Stimulated activated CD4-positive, alpha-beta T cell treated with anti-CD3 and anti-CD28 coated beads, Interleukin-15, amount 100 ng/mL, for 48 hours (primary cell): ENCODE results near the gene ASPSCR1.

ENCODE experiments used
- DNase-seq, 2 donors: peaks; one replicate each; pipeline ENCODE4 v3.0.0-alpha.2; 2020; ENCODE audit warnings: low read depth in 2 of 2

ASPSCR1 gene

DNA sequence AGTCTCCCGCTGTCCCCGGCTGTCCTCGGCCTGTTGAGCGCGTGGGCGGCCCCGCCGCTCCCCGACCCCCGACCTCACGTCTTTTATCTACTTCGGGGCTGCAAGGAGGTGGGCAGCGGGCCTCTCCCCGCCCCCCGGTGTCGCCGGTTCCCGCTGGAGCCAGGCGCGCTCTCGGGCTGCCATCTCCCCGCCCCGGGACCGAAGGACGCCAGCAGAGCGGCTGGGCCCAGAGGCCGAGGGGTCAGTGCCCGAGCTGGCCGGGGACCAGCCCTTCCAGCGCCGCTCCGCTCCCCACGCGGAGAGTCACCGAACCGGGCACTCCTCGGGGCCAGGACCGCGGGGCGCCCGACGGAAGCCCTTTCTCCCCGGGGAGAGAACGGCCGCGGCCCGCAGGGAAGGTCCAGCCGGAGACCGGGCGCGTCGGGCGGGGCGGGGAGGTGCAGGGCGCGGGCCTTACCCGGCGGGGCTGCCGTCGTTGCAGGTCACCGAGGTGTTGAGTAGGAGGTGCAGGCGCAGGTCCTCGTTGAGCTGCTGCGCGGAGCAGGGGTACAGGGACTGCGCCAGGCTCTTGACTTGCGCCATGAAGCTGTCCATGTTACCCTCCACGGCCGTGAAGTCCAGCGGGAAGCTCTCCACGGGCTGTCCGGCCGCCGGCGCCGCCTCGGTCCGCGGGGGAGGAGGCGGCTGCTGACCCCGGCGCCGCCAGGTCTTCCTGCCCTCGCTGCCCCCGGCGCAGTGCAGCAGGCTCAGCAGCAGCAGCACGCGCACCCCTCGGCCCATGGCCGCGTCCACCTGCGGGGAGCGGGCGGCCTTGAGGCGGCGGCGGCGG, 17.1 kb upstream of the ASPSCR1 start:
- DNase-seq: no peak

DNA sequence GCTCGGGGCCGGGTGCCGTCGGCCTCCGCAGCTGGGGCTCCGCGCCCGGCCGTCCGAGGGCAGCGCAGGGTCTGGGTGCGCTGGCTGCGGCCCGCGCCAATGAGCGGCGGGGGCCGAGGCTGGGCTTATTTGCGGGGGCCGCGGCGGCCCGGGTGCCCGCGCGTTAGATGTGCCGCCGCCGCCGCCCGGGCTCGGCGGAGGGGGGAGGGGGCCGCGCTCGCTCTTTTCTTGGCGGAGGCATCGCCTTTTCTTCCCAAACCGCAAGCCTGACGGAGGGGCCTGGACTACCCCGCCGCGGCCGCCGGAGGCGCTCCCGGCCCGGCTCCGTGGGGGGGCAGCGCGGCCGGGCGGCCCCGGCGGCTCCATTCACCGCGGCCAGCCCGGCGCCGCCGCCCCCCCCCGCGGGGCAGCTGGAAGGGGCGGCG, 16.3 kb upstream of the ASPSCR1 start, which contains the start of gene NOTUM:
TSS of gene NOTUM (minus strand) at position 101 of the 425 bp plus-strand sequence. CDS start 278 bp downstream, outside the sequence.
- DNase-seq: no peak

DNA sequence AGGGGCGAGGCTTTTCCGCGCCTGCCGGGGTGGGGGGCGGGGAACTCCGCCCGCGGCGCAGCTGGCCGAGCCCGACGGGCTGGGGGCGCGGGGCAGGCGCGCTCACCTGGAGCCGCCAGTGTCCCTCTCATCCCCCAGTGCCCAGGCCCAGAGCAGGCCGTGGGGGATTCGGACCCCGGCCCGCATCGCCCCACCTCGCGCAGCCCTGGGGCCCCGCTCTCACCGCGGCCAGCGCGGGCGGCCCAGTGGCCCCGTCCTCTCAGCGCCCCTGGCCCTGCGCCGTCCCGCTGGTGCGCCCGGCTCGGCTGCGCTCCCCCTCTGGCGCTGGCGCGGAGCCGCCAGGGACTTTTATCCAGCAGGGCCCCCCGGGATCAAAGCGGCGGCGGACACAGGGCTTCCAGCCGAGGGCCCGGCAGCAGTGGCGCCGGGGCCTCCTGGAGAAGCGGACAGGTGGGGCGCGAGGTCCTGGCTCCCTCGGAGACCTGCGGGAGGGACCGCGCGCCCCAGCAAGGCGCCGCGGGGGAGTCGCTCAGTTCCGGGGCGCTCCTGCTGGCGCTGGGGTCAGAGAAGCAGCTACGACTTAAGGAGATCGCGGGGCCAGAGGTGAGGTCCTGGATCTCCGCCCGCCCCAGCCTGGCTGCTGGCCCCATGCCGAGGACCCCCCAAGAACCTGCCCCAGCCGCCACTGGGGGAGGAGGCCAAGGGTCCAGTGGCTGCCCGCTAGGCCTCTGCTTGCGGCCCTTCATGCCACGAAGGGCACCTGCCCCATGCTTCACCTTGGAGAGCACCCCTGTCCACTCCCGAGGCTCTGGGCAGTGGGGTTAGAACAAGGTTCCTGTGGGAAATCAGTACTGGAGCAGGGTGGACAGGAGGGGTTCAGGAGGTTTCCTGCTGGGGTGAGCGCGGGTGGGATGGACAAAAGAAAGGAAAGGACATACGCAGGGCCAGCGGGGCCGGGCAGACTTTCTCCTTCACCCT, 15.6 kb upstream of the ASPSCR1 start:
- DNase-seq: no peak

DNA sequence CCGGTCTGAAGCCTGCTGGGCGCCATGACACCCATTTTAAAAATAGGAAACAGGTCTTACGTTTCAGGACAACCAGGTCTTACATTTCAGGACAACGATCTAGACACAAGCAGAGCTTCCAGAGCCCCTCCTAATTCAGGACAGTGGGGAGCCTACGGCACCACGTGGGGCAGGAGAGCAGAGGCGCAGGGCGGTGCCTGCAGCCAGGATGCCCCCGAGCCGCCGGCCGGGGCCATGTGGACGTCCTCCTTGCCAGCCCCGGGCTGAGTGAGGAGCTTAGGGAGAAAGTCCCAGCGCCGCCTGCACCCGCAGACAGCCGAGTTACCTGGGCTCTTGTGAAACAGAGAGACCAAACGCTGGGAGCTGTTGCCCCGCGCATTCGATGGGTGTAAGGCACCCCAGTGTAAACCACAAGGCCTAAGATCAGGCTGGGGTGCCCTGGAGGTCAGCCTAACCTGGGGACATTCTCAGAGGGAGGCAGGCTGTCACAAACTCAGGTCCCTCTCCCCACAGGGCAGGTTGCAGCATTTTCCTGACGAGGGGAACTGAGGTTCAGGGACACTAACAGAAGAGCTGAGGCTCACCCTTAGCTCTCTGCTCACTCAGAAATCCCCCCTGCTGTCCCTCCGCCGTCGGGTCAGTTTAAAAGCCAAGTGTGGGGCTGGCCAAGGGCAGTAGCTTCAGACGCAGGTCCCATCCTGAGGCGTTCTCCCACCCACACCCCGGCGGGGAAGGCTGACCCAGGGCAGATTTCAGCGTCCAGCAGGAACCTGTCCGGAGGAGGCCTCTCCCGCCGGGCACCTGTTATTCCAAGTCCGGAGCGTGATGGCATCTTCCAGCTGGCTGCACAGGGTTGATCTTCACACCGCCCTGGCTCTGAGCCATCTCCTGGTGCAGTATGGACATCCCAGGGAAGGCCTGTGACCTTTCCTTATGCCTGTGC, 14.7 kb upstream of the ASPSCR1 start:
- no peak for DNase-seq

DNA sequence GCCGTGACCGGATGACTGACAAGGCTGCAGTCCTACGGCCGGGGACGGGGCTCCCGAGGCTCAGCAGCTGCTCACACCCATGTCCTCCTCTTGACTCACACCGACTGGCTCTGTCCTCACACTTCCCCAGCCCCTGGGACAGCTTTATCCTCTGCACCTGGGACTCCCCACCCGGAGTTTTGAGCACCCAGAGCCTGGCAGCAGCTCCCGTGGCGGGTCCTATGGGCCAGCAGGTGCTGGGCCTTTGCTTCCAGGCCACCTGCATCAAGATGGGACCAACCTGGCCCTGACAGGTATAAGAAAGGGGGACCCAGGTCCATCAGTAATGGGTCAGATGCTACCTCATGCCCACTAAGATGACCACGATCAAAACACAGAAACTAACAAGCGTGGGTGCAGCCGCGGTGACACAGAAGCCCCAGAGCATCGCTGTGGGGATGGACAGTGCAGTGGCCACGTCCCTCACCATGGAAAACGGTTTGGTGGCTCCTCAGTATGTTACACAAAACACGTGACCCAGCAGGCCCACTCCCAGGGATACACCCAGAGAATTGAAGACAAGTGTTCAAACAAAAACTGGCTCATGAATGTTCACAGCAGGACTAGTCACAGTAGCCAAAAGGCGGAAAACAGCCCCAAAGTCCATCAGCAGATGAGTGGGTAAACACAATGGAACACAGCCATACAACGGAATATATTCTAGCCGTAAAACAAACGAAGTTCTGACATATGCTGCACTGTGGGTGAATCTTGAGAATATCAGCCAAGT, 13.2 kb upstream of the ASPSCR1 start:
- no peak for DNase-seq

DNA sequence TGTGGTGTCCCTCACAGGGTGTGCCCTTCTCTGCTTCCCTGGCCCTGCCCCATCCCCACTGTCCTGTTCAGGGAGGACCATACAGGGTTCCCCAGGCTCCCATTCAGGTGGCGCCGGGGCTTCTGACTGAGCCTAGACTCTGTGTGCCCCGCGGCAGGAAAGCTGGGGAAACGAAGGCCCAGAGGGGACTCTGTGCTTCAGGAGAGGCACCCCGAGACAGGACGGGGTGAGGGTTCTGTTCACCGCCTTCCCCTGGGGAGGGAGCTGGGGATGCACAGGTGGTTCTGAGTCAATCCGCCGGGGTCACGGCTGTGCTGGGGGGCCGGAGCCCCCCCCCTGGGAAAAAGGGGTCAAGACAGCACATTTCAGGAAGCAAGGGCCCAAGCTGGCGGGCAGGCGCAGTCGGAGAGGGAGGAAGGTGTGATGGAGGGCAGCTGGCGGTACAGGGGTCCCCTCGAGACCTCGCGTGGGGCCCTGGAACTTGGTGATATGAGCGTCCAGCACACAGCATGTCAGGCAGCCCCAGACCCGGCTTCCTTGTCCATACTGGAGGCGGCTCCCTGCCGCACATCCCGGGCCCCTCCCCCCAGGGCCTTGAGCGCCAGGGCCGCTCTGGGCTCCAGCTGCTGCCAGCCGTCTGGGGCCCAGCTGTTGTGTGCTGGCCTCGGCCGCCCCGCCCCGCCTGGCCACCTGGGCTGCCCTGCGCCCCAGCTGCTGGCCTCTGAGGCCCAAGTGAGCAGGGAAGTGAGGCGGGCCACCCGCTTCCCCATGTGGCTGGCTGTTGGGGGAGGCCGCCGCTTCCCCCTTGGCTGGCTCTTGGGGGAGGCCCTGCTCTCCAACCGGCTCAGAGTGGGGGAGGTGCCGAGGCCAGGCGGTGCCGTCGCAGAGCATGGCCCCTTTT, 10.8 kb upstream of the ASPSCR1 start:
- DNase-seq: no peak

DNA sequence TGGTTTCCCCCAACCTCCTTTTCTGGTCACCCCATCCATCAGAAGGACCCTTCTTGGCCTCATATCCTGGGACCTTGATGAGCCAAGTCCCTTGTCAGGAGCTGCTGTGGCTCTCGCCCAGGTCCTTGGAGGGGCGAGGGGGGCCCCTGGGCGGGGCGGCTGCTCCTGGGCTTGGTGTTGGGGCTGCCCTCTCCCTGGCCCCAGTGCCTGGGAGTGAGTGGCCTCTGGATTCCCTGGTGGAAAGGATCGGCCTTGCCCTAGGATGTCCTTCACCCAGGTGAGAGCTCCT, 10.2 kb upstream of the ASPSCR1 start:
- DNase-seq: no peak

DNA sequence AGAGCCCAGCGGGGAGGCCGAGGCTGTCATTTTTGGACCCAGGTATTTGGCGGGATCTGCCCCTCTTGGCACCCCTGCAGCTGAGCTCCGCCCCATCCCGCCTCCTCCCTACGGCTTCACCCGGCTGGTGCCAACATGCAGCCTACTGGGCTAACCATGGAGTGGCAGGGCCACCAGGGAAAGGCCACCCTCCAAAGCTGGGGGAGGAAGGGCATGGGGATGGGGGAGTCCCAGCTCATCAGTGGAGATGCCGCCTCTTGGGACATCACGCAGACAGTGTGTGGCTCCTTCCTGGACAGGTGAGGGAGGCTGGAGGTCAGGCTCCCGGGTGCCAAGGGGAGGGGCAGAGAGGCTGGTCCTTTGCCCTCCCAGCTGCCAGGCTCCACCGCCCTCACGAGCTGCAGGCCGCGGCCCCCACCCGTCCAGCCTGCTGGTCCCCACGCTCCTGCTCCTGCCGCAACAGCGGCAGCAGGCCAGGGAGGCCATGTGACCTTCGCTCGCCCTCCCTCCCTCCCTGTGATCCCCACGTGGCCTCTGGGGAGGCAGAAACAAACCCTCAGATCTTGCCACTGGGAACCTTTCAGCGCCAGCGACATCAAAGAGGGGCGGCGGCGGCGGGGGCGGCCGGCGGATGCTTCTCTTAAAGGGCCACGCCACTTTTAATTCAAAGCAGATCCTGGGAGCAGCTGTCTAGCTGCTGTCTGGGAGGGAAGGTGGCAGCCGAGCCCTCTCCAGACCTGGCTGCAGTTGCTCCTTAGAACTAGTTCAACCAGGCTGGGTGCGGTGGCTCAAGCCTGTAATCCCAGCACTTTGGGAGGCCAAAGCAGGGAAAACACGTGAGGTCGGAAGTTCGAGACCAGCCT, 9.7 kb upstream of the ASPSCR1 start:
- peak; percentile 81 to 87 for DNase-seq

DNA sequence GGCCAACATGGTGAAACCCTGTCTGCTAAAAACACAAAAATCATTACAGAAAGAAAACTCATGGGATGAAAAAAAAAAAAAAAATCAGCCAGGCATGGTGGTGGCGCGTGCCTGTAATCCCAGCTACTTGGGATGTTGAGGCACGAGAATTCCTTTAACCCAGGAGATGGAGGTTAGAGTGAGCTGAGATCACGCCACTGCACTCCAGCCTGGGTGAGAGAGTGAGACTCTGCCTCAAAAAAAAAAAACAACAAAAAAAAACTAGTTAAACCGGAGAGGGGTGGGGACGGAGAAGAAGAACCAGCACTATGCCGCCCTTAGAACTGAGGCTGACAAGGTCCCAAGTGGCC, 9.1 kb upstream of the ASPSCR1 start:
- no peak for DNase-seq

DNA sequence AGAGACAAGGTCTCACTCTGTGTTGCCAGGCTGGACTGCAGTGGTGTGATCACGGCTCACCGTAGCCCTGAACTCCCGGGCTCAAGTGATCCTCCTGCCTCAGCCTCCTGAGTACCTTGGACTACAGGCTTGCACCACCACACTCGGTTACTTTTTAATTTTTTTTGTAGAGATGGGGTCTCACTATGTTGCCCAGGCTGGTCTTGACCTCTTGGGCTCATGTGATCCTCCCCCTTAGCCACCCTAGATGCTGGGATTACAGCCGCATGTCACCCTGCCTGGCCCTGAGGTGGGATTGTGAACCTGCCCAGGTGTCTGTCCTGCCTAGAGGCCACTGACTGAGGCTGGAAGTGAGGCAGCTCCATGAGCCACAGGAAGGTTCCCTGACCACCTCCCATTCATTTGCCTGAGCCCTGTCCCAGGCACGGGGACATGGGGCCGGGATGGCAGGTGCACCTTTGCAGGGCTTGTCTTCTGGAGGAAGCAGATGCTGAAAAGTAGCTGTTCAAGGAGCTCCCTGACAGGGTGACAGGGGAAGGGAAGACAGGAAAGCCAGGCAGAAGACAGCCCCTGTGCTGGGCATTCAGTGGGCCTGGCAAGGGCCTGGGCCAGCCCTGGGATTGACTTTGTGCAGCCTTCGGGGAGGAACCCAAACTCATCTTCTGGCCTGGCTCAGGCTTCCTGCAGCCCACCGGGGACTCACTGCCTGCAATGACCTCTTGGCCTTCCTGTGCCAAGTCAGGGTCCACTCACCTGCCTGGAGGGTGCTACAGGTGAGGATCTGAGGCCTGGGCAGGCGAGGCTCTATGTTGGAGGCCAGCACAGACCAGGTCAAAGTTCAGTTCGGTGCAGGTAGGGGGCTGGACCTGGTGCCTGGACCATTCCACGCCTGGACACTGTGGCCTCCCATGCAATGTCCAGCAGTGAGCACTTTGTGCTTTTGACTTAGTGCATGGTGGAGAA, 8.3 kb upstream of the ASPSCR1 start:
- DNase-seq: no peak

DNA sequence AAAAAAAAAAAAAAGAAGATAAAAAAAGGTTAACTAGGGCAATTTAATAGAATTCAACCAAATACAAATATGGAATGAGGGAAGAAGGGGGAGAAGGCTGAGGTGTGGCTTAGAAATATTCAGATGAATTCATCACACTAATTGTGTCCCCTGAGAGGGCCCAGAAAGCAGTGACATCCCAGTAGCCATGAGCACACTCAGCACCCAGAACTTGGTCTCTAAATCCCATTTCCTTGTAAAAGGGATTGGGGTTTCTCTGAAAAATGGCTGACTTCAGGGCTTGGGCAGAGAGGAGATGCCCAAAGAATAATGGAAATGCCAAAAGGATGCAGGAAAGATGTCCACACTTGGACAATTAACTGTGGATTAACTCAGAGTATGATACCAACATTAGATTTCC, 4.0 kb upstream of the ASPSCR1 start:
- no peak for DNase-seq

DNA sequence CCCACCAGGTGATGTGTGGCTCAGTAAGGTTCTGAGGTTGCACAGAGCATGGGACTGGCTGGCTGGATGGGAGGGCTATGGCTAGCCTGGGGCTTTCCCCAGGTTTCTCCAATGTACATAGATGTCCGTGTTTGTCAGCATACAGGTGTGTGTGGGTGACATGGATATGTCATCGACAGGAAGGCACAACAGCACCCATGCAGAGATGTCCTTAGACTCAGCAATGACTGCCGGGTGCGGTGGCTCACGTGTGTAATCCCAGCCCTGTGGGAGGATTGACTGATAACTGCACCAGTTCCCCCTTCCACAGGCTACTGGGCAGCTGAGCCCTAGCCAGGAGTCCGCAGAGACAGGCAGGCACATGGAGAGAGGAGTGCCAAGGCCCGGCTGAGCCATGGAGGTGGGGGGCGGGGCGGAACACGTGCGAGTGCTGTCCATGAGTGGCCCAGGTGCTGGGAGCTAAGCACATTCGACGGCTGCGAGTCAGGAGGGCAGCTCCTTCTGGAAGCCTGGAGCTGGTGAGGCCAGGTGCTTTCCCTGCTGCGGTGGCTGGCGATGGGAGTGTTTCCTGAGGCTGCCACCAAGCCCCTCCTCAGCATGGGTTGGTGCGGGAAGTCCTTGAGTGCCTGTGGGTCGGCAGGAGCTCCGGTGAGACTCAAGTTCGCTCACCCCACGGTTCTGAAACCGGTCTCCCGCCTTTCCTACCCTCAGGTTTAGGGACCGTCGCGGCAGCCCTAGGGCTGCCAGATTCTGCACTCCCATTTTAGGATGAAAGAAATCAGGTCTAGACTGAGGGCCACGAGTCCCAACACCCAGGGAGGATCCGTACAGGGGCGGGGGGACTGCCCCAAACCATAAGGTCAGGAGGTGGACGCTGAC, 858 bp upstream of the ASPSCR1 start:
- peak in 1 of 2 donors; percentile 35 for DNase-seq

DNA sequence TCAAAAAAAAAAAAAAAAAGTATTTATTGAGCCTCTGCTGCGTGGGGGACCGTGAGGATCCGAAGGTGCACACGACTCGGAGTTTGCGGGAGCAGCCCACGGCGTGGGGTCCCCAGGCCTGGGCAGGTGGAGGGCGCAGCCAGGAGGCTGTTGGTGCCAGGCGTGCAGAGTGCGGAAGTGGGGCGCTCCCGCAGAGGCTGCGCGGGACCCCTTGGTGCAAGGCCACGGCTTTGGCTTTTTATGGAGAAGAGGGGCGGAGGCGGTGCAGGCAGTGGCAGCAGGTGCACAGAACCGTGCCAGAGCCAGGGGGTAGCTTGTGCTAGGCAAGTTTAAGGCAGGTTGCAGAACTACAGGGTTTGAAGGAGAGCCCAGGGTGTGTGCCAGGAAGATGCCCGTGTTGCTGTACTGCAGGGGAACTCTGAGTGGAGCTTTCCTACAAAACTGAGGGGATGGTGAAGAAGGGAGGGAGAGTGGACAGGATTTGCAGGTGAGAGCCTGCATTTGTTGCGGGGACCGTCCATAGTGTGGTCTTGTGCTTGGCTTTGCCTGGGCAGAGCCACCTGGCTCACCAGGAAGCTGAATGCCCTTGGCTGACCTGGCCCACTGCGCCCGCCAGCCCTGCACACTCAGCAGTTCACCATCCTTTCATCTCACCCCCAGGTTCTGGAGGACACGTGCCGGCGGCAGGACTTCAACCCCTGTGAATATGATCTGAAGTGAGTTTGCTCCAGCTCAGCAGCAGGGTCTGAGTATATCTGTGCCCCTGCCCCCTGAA, 1.3 kb downstream of the ASPSCR1 start:
- DNase-seq: no peak

DNA sequence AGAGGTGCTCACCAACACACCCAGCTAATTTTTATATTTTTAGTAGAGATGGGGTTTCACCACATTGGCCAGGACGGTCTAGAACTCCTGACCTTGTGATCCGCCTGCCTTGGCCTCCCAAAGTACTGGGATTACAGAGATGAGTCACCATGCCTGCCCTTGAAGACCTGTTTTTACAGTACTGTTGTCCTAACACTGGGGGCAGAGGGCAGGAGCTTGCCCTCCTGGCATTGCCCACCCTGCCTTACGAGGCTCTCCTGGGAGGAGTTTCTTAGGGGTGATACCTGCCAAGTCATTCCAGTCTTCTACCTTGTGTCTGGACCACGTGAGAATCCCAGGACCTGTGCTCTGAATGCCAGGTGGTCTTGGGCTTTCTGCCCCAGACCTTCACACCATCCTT, 2.7 kb downstream of the ASPSCR1 start:
- no peak for DNase-seq

DNA sequence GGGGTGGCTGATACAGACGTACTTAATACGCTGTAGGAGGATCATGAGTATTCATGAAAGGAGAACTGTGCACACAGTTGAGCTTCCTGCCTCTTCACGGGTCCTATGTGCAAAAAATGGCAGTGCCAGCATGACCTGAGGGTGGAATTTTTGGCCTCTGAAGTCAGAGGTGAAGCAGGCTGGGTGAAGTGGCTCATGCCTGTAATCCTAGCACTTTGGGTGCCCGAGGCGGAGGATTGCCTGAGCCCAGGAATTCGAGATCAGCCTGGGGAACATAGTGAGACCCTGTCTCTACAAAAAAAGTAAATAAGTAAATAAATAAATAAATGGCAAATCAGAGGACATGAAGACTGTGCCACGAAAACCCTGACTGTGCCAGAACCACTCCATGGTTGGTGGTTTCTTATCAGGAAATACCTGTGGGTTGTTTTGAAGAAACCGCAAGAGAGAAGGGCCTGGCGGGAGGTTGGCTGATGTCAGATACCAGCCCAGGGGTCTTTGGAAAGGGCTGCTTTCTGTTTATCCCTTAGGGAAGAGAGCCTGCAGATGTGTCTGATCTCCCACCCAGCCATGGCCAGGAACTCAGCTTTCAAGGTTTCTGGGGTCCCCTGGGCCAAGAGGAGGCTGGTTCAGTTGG, 3.4 kb downstream of the ASPSCR1 start:
- no peak for DNase-seq
